ENCODE data around the gene KCNC4.

KCNC4 gene

GRCh38 chr1:110258734-110259133 is 48.6 kb downstream of the KCNC4 start:
- no peak for DNase-seq

- no peak for DNase-seq
Measured at GRCh38 chr1:110259770-110260169, 49.7 kb downstream of the KCNC4 start.
